C4-2B (cell line): ENCODE data around the gene ANO10.

Experiments used
- ZFX ChIP-seq: fragments of 450-650 bp; IDR thresholded peaks from 2 replicates; pipeline ENCODE4 v1.6.1; 2017
- TF ChIP-seq, protein P1 (sequence below): fragments of 450-650 bp; conservative IDR thresholded peaks from 2 replicates; pipeline ENCODE4 v1.5.1; 2017; ENCODE audit warnings: mild to moderate bottlenecking

DNA sequence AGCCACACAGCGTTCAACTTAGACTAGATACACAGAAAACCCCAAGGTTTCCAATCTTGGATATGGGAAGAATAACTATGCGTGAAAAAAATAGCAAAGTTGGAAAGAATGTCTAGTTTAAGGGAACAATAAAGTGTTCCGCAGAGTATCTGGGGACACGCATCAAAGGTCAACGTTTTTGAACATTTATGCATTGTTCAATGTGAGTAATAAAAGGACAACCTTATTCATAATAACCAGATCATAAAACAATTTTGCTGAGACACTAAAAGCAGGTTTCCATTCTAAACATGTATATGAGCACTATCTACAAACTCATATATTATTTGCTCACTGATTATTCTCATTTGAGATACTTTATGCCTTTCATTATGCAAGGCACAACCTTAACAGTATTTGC is 7.8 kb downstream of the ANO10 start:
- TF ChIP-seq, protein P1, sequence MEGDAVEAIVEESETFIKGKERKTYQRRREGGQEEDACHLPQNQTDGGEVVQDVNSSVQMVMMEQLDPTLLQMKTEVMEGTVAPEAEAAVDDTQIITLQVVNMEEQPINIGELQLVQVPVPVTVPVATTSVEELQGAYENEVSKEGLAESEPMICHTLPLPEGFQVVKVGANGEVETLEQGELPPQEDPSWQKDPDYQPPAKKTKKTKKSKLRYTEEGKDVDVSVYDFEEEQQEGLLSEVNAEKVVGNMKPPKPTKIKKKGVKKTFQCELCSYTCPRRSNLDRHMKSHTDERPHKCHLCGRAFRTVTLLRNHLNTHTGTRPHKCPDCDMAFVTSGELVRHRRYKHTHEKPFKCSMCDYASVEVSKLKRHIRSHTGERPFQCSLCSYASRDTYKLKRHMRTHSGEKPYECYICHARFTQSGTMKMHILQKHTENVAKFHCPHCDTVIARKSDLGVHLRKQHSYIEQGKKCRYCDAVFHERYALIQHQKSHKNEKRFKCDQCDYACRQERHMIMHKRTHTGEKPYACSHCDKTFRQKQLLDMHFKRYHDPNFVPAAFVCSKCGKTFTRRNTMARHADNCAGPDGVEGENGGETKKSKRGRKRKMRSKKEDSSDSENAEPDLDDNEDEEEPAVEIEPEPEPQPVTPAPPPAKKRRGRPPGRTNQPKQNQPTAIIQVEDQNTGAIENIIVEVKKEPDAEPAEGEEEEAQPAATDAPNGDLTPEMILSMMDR = no peak
- TF ChIP-seq ZFX = no peak
